DMS79 treated with DMSO at 0.1 percent for 48 hours (cell line): ENCODE measurements around the gene ELMO1.

ENCODE experiments used
- DNase-seq: peaks from one replicate; lab custom pipeline; 2025; lab: John Stamatoyannopoulos, UW

ELMO1 gene

GRCh38 chr7:36875794-36876193, 572.9 kb downstream of the ELMO1 start:
- no peak for DNase-seq

- DNase-seq = no peak
Measured at GRCh38 chr7:36874041-36874440, 574.6 kb downstream of the ELMO1 start.

DNA sequence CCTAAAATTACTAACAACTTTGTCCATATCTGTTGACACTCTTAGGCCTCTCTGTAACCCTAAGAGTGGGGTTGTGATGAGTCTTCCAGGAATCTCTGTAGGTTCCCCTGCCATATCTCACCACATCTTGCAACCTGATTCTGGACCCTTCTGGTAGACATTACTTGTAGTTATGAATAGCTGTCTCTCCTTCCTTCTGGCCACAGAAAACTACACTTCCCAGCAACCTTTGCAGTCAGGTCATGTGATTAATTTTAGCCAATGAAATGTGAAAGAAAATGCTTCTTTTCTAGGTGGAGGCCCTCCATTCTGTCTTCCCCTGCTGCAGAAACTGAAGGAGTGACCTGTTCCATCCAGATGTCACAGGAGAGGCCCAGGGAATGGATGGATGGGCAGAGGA, 576.8 kb downstream of the ELMO1 start:
- DNase-seq = no peak

- no peak for DNase-seq
Measured at GRCh38 chr7:36871355-36871738, 577.3 kb downstream of the ELMO1 start.

DNA sequence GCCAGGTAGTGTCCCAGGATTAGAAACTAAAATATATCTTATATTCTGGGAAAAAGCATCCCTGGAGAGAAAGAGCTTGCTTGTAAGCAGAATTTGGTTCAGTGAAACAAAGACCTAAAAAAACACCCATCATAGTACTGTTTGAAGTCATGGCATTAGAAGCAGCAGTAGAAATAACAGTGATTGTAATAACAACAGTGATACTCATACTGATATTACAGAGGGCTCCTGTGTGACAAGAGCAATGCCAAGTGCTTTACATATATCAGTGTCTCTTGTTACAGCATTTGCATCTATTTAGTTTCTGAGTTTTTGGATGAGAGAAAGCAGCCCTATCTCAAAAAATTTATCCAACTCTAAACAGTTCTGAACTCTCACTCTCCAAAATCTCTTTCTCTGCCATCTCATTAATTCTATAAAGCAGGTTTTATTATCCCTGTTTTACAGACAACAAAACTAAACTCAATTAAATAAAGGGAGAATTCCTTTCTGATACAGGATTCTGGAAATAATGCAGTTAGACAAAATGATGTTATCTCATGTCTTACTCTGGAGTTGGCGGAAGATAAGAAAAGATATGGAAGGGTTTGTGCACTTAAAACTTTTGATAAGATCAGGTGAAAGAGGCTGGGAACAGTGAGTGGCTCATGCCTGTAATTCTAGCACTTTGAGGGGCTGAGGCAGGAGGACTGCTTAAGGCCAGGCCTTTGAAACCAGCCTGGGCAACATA, 577.9 kb downstream of the ELMO1 start:
- no peak for DNase-seq

GRCh38 chr7:36868727-36869411, 579.8 kb downstream of the ELMO1 start:
- no peak for DNase-seq

DNA sequence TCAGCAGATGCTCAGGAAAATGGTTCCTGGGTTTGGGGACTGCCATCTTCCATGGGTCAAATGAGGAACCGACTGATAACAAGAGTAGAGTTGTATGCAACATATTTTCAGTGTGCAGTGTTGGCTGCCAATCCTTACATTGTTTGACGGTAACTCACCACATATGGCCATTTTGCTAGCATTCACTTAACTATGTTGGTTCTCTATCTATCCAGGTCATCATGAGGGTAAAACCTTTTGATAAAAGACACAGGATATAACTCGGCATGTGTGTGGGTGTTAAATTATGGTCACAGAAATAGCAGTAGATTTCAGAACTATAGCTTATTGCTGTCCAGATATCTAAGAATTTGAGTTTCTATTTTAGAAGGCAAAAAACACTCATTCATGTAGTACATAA, 583.6 kb downstream of the ELMO1 start:
- DNase-seq = no peak

DNA sequence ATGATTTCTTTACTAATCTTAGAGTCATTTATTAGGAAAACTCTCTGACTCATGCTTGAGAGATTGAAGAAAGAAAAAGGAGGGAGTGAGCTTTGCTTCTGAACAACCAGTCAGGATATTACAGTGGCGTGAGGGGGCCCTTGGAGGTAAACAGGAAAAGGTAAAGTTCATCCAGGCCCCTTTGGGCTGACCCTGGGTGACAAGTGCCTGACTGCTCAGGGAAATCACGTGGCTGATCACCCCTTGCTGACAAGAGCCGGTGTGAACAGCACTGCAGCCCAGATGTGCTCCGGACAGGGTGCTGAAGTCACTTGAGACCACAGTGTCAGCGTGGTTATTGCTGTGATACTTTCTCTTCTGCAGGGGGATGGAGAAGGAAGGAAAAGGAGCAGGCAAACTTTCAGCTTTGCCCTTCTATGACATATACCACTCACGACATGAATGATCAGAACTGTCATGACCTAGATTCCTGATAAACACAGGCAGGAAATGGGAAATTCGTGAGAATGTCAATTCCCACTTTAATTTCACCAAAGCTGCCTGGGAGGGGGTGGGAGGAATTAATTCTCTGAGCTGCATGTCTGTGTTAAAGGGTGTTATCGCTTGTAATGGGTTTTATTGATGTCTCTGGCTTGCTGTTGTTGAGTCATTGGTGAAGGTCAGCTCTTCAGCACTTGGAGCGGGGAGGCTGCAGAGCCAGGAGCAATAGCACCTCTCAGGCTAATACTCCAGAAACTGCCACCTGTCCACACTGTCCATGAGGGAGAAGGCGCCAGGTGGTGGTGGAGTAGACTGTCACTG, 584.6 kb downstream of the ELMO1 start:
- no peak for DNase-seq

GRCh38 chr7:36862771-36863261, 585.8 kb downstream of the ELMO1 start:
- DNase-seq = no peak

- DNase-seq = no peak
Measured at GRCh38 chr7:36861656-36862055, 587.0 kb downstream of the ELMO1 start.

DNA sequence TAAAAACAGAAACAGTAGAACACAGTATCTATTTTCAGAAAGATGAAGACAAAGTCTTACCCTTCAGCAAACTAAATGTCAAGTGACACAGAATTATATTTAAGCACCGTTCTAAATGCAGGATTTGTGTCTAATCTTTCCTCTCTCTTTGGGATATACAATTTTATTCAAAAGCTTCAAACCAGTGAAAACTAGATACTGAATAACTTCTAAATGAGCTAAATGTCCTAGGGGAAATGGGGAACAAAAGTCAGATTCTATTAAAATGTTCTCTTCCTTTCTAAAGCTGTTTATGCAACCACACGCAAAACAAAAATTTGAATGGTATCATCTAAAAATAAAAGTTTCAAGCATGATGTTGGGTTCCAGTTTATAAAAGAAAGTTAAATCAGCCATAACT, 588.0 kb downstream of the ELMO1 start:
- no peak for DNase-seq

- DNase-seq = no peak
Measured at GRCh38 chr7:36855330-36855729, 593.3 kb downstream of the ELMO1 start.

- DNase-seq = no peak
Measured at GRCh38 chr7:36854652-36855051, 594.0 kb downstream of the ELMO1 start.

DNA sequence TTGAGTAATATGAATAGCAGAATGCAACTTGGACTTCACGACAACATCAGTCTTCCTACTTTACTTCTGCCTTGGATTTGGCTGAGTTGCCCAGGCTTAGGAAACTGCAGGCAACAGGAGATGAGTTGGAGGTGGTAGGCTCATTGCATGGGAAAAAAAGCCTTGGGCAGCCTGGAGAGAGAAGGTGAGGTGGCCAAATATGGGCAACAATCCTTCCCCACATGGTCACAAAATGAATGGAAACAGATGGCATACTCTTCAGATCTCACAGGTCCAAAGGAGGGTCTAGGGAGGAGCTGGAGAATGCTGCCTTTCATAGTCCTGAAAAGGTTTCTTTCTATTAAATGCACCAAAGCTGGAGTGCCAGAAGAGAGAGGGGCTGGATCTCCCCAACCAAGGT, 595.7 kb downstream of the ELMO1 start:
- DNase-seq = no peak

DNA sequence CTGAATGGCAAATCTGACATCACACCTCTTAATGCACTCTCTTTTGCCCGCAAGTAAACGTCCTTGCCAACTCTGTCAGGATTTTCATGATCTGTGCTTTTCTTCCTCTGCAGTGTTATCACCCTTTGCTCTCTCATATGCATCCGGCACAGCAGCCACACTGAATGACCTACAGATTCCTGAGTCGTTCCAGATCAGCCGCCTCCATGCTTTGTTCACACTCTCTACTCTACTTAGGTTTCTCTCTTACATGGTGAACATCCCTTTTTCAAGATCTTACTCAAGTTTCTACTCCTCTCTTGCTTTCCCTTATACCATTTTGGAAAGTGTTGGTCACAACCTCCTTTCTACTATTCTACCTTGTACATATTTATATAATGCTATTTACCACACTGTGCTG, 596.6 kb downstream of the ELMO1 start:
- DNase-seq = no peak

DNA sequence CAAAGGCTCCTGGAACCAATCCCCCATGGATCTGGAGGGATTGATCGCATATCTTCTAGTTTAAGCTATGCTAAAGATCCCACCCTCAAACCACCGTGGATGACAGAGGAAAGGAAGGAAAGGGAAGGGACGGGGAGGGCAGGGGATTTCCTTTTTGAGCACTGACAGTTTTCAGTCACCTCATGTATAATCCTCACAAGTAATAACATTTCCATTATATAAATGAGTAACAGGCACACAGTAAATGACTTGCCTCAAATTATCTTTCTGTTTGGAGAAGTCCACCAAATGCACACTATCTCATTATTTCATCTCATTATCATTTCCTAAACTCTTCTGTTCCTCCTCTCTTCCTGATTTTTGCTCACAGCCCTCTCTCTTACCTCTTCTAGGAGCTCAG, 597.3 kb downstream of the ELMO1 start:
- no peak for DNase-seq

- no peak for DNase-seq
Measured at GRCh38 chr7:36847946-36848345, 600.7 kb downstream of the ELMO1 start.

DNA sequence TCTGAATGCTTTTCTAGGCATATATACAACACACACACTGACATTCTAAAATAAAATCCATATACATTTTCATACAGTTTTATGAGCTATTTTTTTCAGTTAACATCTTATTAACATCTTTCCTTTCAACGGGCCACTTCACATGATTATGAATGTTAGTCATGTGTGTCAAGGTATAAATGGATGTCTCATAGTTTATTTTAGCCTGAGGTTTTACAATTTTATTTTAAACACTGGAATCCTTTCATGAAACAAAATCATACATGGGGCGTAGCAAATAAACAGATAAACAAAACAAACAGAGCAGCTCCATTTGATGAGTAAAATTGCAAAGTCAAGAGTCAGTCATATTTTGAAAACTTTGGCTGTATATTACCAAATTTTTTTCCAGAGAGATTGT, 604.3 kb downstream of the ELMO1 start:
- no peak for DNase-seq

GRCh38 chr7:36840904-36841303, 607.8 kb downstream of the ELMO1 start:
- DNase-seq = no peak

DNA sequence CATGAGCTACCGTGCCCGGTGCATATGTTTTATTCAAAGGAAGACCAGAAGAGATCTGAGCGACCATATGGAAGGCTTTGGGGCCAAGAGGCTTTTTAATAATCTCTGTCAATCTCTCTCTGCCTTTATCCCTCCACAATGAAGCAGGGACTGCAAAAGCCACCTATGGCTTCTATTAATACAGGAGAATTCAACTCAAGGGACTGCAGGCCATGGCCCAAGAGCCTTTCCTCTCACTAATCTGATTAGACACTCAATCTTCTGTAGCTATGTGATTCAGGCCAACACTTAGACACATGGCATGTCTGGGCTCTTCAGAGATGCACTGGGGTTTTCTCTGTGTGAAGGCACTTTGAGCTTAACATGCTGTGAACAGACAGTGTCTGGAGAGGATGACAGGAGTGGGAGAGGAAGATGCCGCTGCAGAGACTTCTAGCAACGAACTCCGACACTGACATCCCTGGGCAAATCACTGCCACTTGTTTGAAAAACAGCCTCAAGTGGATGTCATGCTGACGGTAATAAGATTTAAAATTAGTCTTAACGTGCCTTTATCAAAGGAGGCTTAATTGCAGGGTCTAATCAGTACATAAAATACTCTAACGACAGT, 609.9 kb downstream of the ELMO1 start:
- DNase-seq = no peak

DNA sequence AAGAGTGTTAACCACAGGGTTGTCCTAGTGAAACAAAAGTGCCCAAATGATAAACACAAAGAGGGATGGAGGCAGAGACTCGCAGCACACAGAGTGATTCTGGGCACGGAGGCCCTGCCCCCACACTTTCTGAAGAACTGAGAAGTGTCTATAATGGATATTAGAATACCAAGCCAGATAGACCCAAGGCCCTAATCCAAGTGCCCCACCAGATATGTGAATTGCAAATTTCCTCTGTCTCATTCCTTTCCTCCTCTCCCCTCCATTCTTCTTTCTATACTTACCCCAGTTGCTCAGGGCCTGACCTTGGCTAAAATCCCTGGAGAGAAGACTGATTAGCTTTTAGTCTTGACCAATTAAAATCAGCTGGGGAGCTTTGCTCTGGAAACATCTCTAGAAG, 617.6 kb downstream of the ELMO1 start:
- DNase-seq = no peak
